SK-N-SH (cell line): ENCODE measurements around the gene ARID2. TPM values are rescaled to one million over a fixed set of nuclear protein-coding genes. Genes with fewer than 3 reads are reported as not detected.
A peak's percentile ranks its signal among the peaks of the same experiment; 100 is the strongest.

ENCODE experiments used
- CTCF ChIA-PET: fragments of 300-600, 350-600 bp; formaldehyde crosslinking; extraction: SDS; loops from one replicate; lab custom pipeline; 2021; lab: Yijun Ruan, JAX
- POLR2A ChIA-PET: fragments of 350-600 bp; sonication (Branson Sonifier 250); formaldehyde crosslinking; extraction: SDS; loops from one replicate; lab custom pipeline; 2020; ENCODE audit warnings: antibody characterized with exemption, inconsistent platforms; lab: Yijun Ruan, JAX
- DNase-seq: peaks from one replicate; pipeline ENCODE4 v3.0.0; 2012
- H2AFZ ChIP-seq: fragments of 200-600 bp; sonication (generic); 2 replicates; pipeline ENCODE4 v1.8.1; 2016; ENCODE audit warnings: antibody characterized with exemption, mild to moderate bottlenecking, low read depth
- H3F3A ChIP-seq: fragments of 200-600 bp; sonication (generic); replicated peaks from 2 replicates; pipeline ENCODE3; 2016; ENCODE audit warnings: antibody characterized with exemption, mild to moderate bottlenecking; ENCODE audit not compliant: insufficient read depth
- H3K27ac ChIP-seq, 2 experiments: fragments of 200-500 bp in 1 of 2; fragments of 200-600 bp in 1 of 2; sonication (Bioruptor generic) in 1 of 2; sonication (generic), shearing (Covaris generic) in 1 of 2; 2 replicates each; pipeline versions ENCODE4 v1.5.1 to v1.6.1; 2014 to 2016; ENCODE audit warnings: low read depth in 2 of 2, inconsistent platforms in 1 of 2, low read length in 1 of 2, mild to moderate bottlenecking in 1 of 2, mixed read lengths in 1 of 2
- H3K27me3 ChIP-seq: fragments of 200-600 bp; sonication (generic), shearing (Covaris generic); 2 replicates; pipeline ENCODE4 v1.6.1; 2016; ENCODE audit warnings: mixed run types; ENCODE audit not compliant: insufficient read depth
- H3K36me3 ChIP-seq, 2 experiments: fragments of 200-500 bp in 1 of 2; fragments of 200-600 bp in 1 of 2; sonication (Bioruptor generic) in 1 of 2; sonication (generic) in 1 of 2; replicated peaks in 1 of 2; 2 replicates each; pipeline versions ENCODE3 to v1.5.1; 2014 to 2016; ENCODE audit warnings: low read length in 1 of 2, mild to moderate bottlenecking in 1 of 2; ENCODE audit not compliant: insufficient read depth in 2 of 2, control insufficient read depth in 1 of 2
- H3K4me1 ChIP-seq, 2 experiments: fragments of 200-500 bp in 1 of 2; fragments of 200-600 bp in 1 of 2; sonication (Bioruptor generic) in 1 of 2; sonication (generic), shearing (Covaris generic) in 1 of 2; 2 replicates each; pipeline versions ENCODE4 v1.5.1 to v1.6.1; 2014 to 2016; ENCODE audit warnings: low read depth in 1 of 2, low read length in 1 of 2, mixed run types in 1 of 2; ENCODE audit not compliant: insufficient read depth in 2 of 2, control insufficient read depth in 1 of 2
- H3K4me2 ChIP-seq: fragments of 200-600 bp; sonication (generic), shearing (Covaris generic); 2 replicates; pipeline ENCODE4 v1.6.1; 2017; ENCODE audit warnings: mixed run types
- H3K4me3 ChIP-seq, 2 experiments: fragments of 200-500 bp in 1 of 2; fragments of 200-600 bp in 1 of 2; sonication (Bioruptor generic) in 1 of 2; sonication (generic), shearing (Covaris generic) in 1 of 2; 2 replicates each; pipeline versions ENCODE4 v1.5.1 to v1.8.1; 2014 to 2016; ENCODE audit warnings: low read depth in 2 of 2, inconsistent platforms in 1 of 2, low read length in 1 of 2, mild to moderate bottlenecking in 1 of 2, mixed read lengths in 1 of 2, moderate library complexity in 1 of 2
- H3K79me2 ChIP-seq: fragments of 200-600 bp; sonication (generic); 2 replicates; pipeline ENCODE4 v1.8.1; 2017; ENCODE audit warnings: mild to moderate bottlenecking; ENCODE audit not compliant: insufficient read depth
- H3K9ac ChIP-seq: fragments of 200-600 bp; sonication (generic); 2 replicates; pipeline ENCODE4 v1.6.1; 2017; ENCODE audit warnings: mixed run types
- H3K9me2 ChIP-seq: fragments of 200-600 bp; sonication (generic); 2 replicates; pipeline ENCODE4 v1.6.1; 2017; ENCODE audit warnings: mixed run types
- H3K9me3 ChIP-seq: fragments of 200-600 bp; sonication (generic); 2 replicates; pipeline ENCODE4 v1.6.1; 2017; ENCODE audit warnings: mixed run types, mild to moderate bottlenecking, moderate library complexity
- H4K20me1 ChIP-seq: fragments of 200-600 bp; sonication (generic); 2 replicates; pipeline ENCODE4 v1.6.1; 2017; ENCODE audit warnings: mild to moderate bottlenecking, mixed run types; ENCODE audit not compliant: insufficient read depth
- CHD2 ChIP-seq: fragments of 150-350 bp; IDR thresholded peaks from 2 replicates; pipeline ENCODE4 v1.6.1; 2018; ENCODE audit warnings: low read length; ENCODE audit not compliant: partially characterized antibody
- CTCF ChIP-seq: fragments of 200-600 bp; sonication (generic); IDR thresholded peaks from 2 replicates; pipeline ENCODE4 v1.6.1; 2017; ENCODE audit warnings: antibody characterized with exemption, mild to moderate bottlenecking, moderate library complexity
- ELF1 ChIP-seq: IDR thresholded peaks from 2 replicates; pipeline ENCODE4 v1.4.0; 2012
- EP300 ChIP-seq, 2 experiments: IDR thresholded peaks; 2 replicates each; pipeline versions ENCODE4 v1.4.0 to v1.6.1; 2012; ENCODE audit warnings: borderline replicate concordance in 1 of 2, low read depth in 1 of 2, low read length in 1 of 2
- FOXJ3 ChIP-seq: sonication (generic); formaldehyde crosslinking; IDR thresholded peaks from 2 replicates; pipeline ENCODE4 v1.5.1; 2020; ENCODE audit warnings: mild to moderate bottlenecking, missing genetic modification reagents
- FOXM1 ChIP-seq: IDR thresholded peaks from 2 replicates; pipeline ENCODE4 v1.4.0; 2012; ENCODE audit warnings: low read depth, mild to moderate bottlenecking
- GABPA ChIP-seq: IDR thresholded peaks from 2 replicates; pipeline ENCODE4 v1.4.0; 2012; ENCODE audit warnings: low read depth, mild to moderate bottlenecking
- MXI1 ChIP-seq: IDR thresholded peaks from 2 replicates; pipeline ENCODE4 v1.6.1; 2012; ENCODE audit warnings: mild to moderate bottlenecking, low read depth, low read length, improper control_type of control experiment
- NFIC ChIP-seq: IDR thresholded peaks from 2 replicates; pipeline ENCODE4 v1.4.0; 2012; ENCODE audit warnings: borderline replicate concordance
- NRF1 ChIP-seq: IDR thresholded peaks from 2 replicates; pipeline ENCODE4 v1.6.1; 2012; ENCODE audit warnings: low read depth, mild to moderate bottlenecking, low read length
- PBX3 ChIP-seq: IDR thresholded peaks from 2 replicates; pipeline ENCODE4; 2012
- POLR2AphosphoS5 ChIP-seq: IDR thresholded peaks from 2 replicates; pipeline ENCODE4 v1.6.1; 2012; ENCODE audit warnings: low read depth, low read length
- RAD21 ChIP-seq: IDR thresholded peaks from 2 replicates; pipeline ENCODE4 v1.6.1; 2012; ENCODE audit warnings: mild to moderate bottlenecking, low read length
- RCOR1 ChIP-seq: fragments of 150-350 bp; IDR thresholded peaks from 2 replicates; pipeline ENCODE4 v1.6.1; 2017; ENCODE audit warnings: antibody characterized with exemption, low read length
- RFX5 ChIP-seq: IDR thresholded peaks from 2 replicates; pipeline ENCODE4 v1.6.1; 2012; ENCODE audit warnings: mild to moderate bottlenecking, improper control_type of control experiment, low read length
- RXRA ChIP-seq: IDR thresholded peaks from 2 replicates; pipeline ENCODE4 v1.4.0; 2012; ENCODE audit warnings: low read depth, mild to moderate bottlenecking, borderline replicate concordance
- SMC3 ChIP-seq: IDR thresholded peaks from 2 replicates; pipeline ENCODE4 v1.6.1; 2012; ENCODE audit warnings: low read depth, low read length, improper control_type of control experiment
- TAF1 ChIP-seq: IDR thresholded peaks from 2 replicates; pipeline ENCODE4 v1.6.1; 2012; ENCODE audit warnings: low read depth, mild to moderate bottlenecking, low read length, moderate library complexity, borderline replicate concordance
- TCF12 ChIP-seq: IDR thresholded peaks from 2 replicates; pipeline ENCODE4 v1.4.0; 2012
- TEAD4 ChIP-seq: IDR thresholded peaks from 2 replicates; pipeline ENCODE4 v1.4.0; 2012; ENCODE audit warnings: mild to moderate bottlenecking, borderline replicate concordance; ENCODE audit not compliant: insufficient read depth
- USF1 ChIP-seq: IDR thresholded peaks from 2 replicates; pipeline ENCODE4 v1.4.0; 2012; ENCODE audit warnings: low read depth, borderline replicate concordance
- WGBS: methylation state at CpG from one replicate; pipeline ENCODE4 v1.1.6; 2017; ENCODE audit warnings: low lambda C conversion rate; 5-methylcytosine and 5-hydroxymethylcytosine counted together
- polyA plus RNA-seq, 3 experiments: library from polyadenylated mRNA; depleted of rRNA; stranded (reverse); fragments of >200 nt; gene quantifications; 2 replicates each; pipeline ENCODE4 v1.2.3, GENCODE V29; 2012
- TF ChIP-seq, protein P1 (sequence below): IDR thresholded peaks from 2 replicates; pipeline ENCODE4 v1.4.0; 2012; ENCODE audit warnings: low read depth
- TF ChIP-seq, protein P2 (sequence below): IDR thresholded peaks from 2 replicates; pipeline ENCODE4 v1.6.1; 2012; ENCODE audit warnings: mild to moderate bottlenecking, low read depth, low read length, moderate library complexity
- TF ChIP-seq, protein P3 (sequence below): fragments of 150-350 bp; IDR thresholded peaks from 2 replicates; pipeline ENCODE4 v1.6.1; 2016; ENCODE audit warnings: mild to moderate bottlenecking, low read depth, low read length

The ARID2 gene
- polyA plus RNA-seq, 1 of the 3 experiments (the other 2 are of a cell fraction), result 5.9 TPM

DNA sequence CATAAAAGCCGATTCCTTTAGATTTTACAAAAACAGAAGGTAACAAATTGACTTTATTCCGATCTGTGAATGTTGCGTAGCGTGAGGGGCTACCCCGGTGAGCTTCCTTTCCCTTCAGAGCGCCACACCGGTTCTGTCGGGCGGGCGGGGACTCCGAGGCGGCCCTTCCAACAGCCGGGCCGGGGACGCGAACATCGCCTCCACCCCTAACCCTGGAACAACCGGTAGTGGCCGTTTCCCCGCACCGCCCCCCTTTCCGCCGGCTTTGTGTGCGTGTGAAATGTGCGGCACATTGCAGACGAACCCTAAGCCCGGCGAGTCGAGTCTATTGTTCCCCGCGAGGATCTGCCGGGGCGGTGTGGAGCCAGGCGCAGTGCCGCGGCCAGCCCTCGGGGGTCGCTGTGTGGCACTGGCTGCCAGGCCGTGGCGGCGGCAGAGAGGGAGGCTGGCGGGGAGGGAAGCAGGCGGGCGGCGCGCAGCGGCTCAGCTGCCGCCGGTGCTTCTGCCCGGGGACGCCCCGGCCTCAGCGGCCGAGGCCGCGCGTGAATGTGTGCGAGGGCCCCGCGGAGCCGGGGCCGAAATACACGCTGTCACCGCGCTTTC, 775 bp upstream of the ARID2 start:
- Histone ChIP-seq H3K4me1 (peaks cover 10 to 17% of the 10 kb centered on the region in 2 experiments; a peak in 3 of 4 replicates), H3K4me3 (peak overlapping the region; percentile 90 to 93), H3K27me3 (no peaks in the 10 kb centered on the region), H2AFZ (peak overlapping the region; percentile 83), H4K20me1 (peaks cover 12% of the 10 kb centered on the region), H3K9ac (peak overlapping the region; percentile 97), H3K4me2 (peak overlapping the region; percentile 86), H3K27ac (peak overlapping the region; percentile 94 to 99), H3K9me2 (no peaks in the 10 kb centered on the region), H3K36me3 (peaks cover 13 to 15% of the 10 kb centered on the region in 2 experiments), H3K9me3 (no peaks in the 10 kb centered on the region), H3K79me2 (peaks cover 59% of the 10 kb centered on the region), H3F3A (peaks cover 46% of the 10 kb centered on the region)
- under 1% methylated on average over 23 of the region's 65 CpGs for WGBS
- DNase-seq, result peak; percentile 86
- CTCF ChIA-PET, result interaction anchor here (0.6 to 9.2 kb wide), 21 partner anchors 8 to 1887 kb away, joined by 3 to 70 read pairs (median 3); partner anchors contain the start of gene ANO6
- POLR2A ChIA-PET, result interaction anchor here (0.5 to 2.1 kb wide), 6 partner anchors 13 to 513 kb away, joined by 3 to 9 read pairs (median 4); partner anchors contain the start of gene ANO6
- TF ChIP-seq NFIC, result peak; percentile 37; the same call in 1 of the 2 replicates
- TF ChIP-seq FOXM1, result no peak
- TF ChIP-seq MXI1, result peak; percentile 87
- peak; percentile 23; the same call in 1 of the 2 replicates for TF ChIP-seq POLR2AphosphoS5
- TF ChIP-seq, protein P1, sequence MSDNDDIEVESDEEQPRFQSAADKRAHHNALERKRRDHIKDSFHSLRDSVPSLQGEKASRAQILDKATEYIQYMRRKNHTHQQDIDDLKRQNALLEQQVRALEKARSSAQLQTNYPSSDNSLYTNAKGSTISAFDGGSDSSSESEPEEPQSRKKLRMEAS, result no peak; the same call in none of the 2 replicates
- no peak for TF ChIP-seq RFX5
- TF ChIP-seq FOXJ3 (CRISPR knock-in tag), result 0 out of 2 replicates have a peak, but pooled peaks have one; percentile 60
- 0 out of 2 replicates have a peak, but pooled peaks have one; percentile 50 for TF ChIP-seq TCF12
- peak; percentile 24; the same call in 1 of the 2 replicates for TF ChIP-seq SMC3
- peak; percentile 62; the same call in 1 of the 2 replicates for TF ChIP-seq RCOR1
- peak; percentile 34 for TF ChIP-seq PBX3
- 0 out of 2 replicates have a peak, but pooled peaks have one; percentile 15 for TF ChIP-seq NRF1
- TF ChIP-seq RAD21, result peak; percentile 49
- TF ChIP-seq TAF1, result peak; percentile 80
- TF ChIP-seq GABPA, result peak; percentile 64
- TF ChIP-seq, protein P2, sequence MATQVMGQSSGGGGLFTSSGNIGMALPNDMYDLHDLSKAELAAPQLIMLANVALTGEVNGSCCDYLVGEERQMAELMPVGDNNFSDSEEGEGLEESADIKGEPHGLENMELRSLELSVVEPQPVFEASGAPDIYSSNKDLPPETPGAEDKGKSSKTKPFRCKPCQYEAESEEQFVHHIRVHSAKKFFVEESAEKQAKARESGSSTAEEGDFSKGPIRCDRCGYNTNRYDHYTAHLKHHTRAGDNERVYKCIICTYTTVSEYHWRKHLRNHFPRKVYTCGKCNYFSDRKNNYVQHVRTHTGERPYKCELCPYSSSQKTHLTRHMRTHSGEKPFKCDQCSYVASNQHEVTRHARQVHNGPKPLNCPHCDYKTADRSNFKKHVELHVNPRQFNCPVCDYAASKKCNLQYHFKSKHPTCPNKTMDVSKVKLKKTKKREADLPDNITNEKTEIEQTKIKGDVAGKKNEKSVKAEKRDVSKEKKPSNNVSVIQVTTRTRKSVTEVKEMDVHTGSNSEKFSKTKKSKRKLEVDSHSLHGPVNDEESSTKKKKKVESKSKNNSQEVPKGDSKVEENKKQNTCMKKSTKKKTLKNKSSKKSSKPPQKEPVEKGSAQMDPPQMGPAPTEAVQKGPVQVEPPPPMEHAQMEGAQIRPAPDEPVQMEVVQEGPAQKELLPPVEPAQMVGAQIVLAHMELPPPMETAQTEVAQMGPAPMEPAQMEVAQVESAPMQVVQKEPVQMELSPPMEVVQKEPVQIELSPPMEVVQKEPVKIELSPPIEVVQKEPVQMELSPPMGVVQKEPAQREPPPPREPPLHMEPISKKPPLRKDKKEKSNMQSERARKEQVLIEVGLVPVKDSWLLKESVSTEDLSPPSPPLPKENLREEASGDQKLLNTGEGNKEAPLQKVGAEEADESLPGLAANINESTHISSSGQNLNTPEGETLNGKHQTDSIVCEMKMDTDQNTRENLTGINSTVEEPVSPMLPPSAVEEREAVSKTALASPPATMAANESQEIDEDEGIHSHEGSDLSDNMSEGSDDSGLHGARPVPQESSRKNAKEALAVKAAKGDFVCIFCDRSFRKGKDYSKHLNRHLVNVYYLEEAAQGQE, result peak; percentile 38; the same call in 1 of the 2 replicates
- peak; percentile 54; the same call in 1 of the 2 replicates for TF ChIP-seq RXRA
- no peak for TF ChIP-seq TEAD4
- peak; percentile 63 for TF ChIP-seq ELF1
- no peak for TF ChIP-seq USF1
- peak; percentile 81 for TF ChIP-seq CHD2
- peak; percentile 50 to 54; a peak in 2 of 4 replicates for TF ChIP-seq EP300 (IDR thresholded peaks at IDR 0.05; ENCODE audit: borderline replicate concordance in 1 of 2, low read depth in 1 of 2, low read length in 1 of 2)
- TF ChIP-seq, protein P3, sequence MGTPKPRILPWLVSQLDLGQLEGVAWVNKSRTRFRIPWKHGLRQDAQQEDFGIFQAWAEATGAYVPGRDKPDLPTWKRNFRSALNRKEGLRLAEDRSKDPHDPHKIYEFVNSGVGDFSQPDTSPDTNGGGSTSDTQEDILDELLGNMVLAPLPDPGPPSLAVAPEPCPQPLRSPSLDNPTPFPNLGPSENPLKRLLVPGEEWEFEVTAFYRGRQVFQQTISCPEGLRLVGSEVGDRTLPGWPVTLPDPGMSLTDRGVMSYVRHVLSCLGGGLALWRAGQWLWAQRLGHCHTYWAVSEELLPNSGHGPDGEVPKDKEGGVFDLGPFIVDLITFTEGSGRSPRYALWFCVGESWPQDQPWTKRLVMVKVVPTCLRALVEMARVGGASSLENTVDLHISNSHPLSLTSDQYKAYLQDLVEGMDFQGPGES, result peak; percentile 82; the same call in 1 of the 2 replicates
- peak; percentile 81 for TF ChIP-seq CTCF
